ENCODE data around the gene MRPL22.

DNA sequence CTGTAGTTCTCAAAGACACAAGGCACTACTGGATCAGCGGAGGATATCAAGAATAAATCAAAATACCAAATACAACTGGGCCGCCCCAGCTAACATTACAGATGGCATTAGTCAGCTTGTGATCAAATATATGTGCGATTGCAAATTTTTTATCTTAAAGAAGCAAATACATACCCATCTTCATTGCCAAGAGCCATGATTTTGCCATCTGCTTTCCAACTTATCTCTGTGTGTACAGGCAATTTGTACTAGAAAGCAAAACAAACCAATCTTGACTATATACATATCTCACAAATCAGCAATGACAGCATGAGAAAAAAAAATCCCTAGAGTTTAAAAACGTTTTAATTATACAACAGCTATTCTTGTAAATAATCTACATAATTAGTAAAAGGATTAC, 23.1 kb upstream of the MRPL22 start:
- TF ChIP-seq, protein P1, sequence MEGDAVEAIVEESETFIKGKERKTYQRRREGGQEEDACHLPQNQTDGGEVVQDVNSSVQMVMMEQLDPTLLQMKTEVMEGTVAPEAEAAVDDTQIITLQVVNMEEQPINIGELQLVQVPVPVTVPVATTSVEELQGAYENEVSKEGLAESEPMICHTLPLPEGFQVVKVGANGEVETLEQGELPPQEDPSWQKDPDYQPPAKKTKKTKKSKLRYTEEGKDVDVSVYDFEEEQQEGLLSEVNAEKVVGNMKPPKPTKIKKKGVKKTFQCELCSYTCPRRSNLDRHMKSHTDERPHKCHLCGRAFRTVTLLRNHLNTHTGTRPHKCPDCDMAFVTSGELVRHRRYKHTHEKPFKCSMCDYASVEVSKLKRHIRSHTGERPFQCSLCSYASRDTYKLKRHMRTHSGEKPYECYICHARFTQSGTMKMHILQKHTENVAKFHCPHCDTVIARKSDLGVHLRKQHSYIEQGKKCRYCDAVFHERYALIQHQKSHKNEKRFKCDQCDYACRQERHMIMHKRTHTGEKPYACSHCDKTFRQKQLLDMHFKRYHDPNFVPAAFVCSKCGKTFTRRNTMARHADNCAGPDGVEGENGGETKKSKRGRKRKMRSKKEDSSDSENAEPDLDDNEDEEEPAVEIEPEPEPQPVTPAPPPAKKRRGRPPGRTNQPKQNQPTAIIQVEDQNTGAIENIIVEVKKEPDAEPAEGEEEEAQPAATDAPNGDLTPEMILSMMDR (IDR thresholded peaks at IDR 0.05), result no peak
- TF ChIP-seq POLR2A (IDR thresholded peaks at IDR 0.05), result no peak
